Airway epithelial cell (primary cell): ENCODE results near the gene PPP1R12B. TPM values are rescaled to one million over a fixed set of nuclear protein-coding genes. Genes with fewer than 3 reads are reported as not detected.

Experiments used
- total RNA-seq: library from RNA; depleted of rRNA; stranded (reverse); fragments of >200 nt; gene quantifications from 2 replicates; pipeline ENCODE4 v1.2.3, GENCODE V29; 2015

Gene PPP1R12B, protein sequence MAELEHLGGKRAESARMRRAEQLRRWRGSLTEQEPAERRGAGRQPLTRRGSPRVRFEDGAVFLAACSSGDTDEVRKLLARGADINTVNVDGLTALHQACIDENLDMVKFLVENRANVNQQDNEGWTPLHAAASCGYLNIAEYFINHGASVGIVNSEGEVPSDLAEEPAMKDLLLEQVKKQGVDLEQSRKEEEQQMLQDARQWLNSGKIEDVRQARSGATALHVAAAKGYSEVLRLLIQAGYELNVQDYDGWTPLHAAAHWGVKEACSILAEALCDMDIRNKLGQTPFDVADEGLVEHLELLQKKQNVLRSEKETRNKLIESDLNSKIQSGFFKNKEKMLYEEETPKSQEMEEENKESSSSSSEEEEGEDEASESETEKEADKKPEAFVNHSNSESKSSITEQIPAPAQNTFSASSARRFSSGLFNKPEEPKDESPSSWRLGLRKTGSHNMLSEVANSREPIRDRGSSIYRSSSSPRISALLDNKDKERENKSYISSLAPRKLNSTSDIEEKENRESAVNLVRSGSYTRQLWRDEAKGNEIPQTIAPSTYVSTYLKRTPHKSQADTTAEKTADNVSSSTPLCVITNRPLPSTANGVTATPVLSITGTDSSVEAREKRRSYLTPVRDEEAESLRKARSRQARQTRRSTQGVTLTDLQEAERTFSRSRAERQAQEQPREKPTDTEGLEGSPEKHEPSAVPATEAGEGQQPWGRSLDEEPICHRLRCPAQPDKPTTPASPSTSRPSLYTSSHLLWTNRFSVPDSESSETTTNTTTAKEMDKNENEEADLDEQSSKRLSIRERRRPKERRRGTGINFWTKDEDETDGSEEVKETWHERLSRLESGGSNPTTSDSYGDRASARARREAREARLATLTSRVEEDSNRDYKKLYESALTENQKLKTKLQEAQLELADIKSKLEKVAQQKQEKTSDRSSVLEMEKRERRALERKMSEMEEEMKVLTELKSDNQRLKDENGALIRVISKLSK
- total RNA-seq, result 3.1 and 8.4 TPM in 2 replicates

DNA sequence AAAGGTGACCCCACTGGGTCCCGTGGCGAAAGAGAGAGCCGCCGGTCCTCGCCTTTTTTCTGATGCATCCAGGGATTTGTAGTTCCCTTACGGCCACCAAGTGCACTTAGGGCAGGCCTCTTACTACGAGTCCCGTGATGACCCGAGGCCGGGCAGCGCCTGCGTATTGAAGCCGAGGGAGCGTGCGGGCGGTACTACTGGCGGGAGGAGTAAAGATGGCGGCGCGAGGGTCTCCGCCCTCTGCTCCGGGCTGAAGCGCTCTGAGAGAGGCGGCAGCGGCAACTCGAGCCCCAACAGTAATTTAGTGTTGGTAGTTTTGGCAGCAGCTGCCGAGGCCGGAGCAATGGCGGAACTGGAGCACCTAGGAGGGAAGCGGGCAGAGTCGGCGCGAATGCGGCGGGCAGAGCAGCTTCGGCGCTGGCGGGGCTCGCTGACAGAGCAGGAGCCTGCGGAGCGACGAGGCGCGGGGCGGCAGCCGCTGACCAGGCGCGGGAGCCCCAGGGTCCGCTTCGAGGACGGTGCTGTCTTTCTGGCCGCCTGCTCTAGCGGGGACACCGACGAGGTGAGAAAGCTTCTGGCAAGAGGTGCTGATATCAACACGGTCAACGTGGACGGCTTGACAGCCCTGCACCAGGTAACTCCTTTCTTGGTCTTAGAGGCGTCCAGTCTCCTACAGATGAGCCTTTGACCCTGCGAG lies at the start of gene PPP1R12B:
Gene PPP1R12B (plus strand): TSS at position 191 of the 697 bp plus-strand sequence. CDS start 153 bp downstream, at position 344.

Other genes starting within 250 kb of the PPP1R12B start
- 0.07 TPM in 1 of 2 replicates, not detected in the other for gene GPR37L1, start 225.8 kb upstream of the PPP1R12B start, total RNA-seq
- gene ARL8A, start 204.0 kb upstream of the PPP1R12B start, total RNA-seq, result 21.4 and 27.6 TPM in 2 replicates
- gene PTPN7, start 188.1 kb upstream of the PPP1R12B start, total RNA-seq, result not detected in 2 replicates
- 0.14 TPM in 2 replicates for gene LGR6, start 154.9 kb upstream of the PPP1R12B start, total RNA-seq
- gene UBE2T, start 6.8 kb upstream of the PPP1R12B start, total RNA-seq, result 51.0 and 54.6 TPM in 2 replicates